Bronchial epithelial cell (primary cell): ENCODE data around the gene TBC1D10B. TPM values are rescaled to one million over a fixed set of nuclear protein-coding genes. Genes with fewer than 3 reads are reported as not detected.

Experiments
- DNase-seq: peaks from one replicate; pipeline ENCODE4 v3.0.0-alpha.2; 2010; ENCODE audit warnings: low read depth
- FAIRE-seq: peaks from 2 replicates; lab custom pipeline; 2011; peaks lifted over from hg19 to GRCh38; lab: Jason Lieb, UNC
- H3K27me3 ChIP-seq: 2 replicates; pipeline ENCODE4 v1.5.1; 2011; ENCODE audit warnings: low read length; ENCODE audit not compliant: control insufficient read depth, insufficient read depth
- H3K36me3 ChIP-seq: 2 replicates; pipeline ENCODE4 v1.5.1; 2011; ENCODE audit warnings: low read length; ENCODE audit not compliant: control insufficient read depth, insufficient read depth
- H3K4me3 ChIP-seq: 2 replicates; pipeline ENCODE4 v1.5.1; 2011; ENCODE audit warnings: mild to moderate bottlenecking, low read depth, low read length, control low read depth
- CTCF ChIP-seq: IDR thresholded peaks from 2 replicates; pipeline ENCODE4 v1.5.1; 2011; ENCODE audit warnings: mild to moderate bottlenecking, moderate library complexity, low read length, control low read depth, inconsistent platforms; ENCODE audit not compliant: insufficient read depth, severe bottlenecking
- total RNA-seq: library from RNA; depleted of rRNA; stranded (reverse); fragments of >200 nt; gene quantifications from 2 replicates; pipeline ENCODE4 v1.2.1, GENCODE V29; 2014

The TBC1D10B gene
- total RNA-seq, 1 donor from 2014 or later = 13.7 TPM

- H3K4me3 ChIP-seq = peak overlapping the region; percentile 60
Measured at GRCh38 chr16:30394592-30395154, 24.4 kb upstream of the TBC1D10B start.

GRCh38 chr16:30383521-30383920 lies 13.2 kb upstream of the TBC1D10B start:
- DNase-seq = no peak
- Histone ChIP-seq H3K27me3 (no peaks in the 10 kb centered on the region), H3K36me3 (no peaks in the 10 kb centered on the region), H3K4me3 (no peak overlapping the region)
- no peak for FAIRE-seq
- TF ChIP-seq CTCF = no peak

More at GRCh38 chr16:30394592-30395154, 24.4 kb upstream of the TBC1D10B start:
- Histone ChIP-seq H3K36me3 (peaks cover 3% of the 10 kb centered on the region), H3K27me3 (no peaks in the 10 kb centered on the region)
- FAIRE-seq (no peak), DNase-seq (no peak)
- TF ChIP-seq CTCF = no peak

GRCh38 chr16:30382111-30382881 lies 12.0 kb upstream of the TBC1D10B start, which contains the start of gene SEPTIN1:
Gene SEPTIN1, minus strand, starts transcription at chr16:30382561. Its CDS starts 19 bp downstream, at chr16:30382542.
- Histone ChIP-seq H3K27me3 (no peaks in the 10 kb centered on the region), H3K36me3 (no peaks in the 10 kb centered on the region), H3K4me3 (no peak within 1 kb of the TSS)
- FAIRE-seq = no peak
- no peak for TF ChIP-seq CTCF
- DNase-seq = no peak

GRCh38 chr16:30381291-30382041 lies 11.2 kb upstream of the TBC1D10B start:
- DNase-seq = no peak
- H3K36me3 ChIP-seq = no peaks in the 10 kb centered on the region
- H3K4me3 ChIP-seq = no peak overlapping the region
- H3K27me3 ChIP-seq = no peaks in the 10 kb centered on the region
- no peak for TF ChIP-seq CTCF
- FAIRE-seq = no peak

GRCh38 chr16:30380803-30381208 lies 10.5 kb upstream of the TBC1D10B start:
- TF ChIP-seq CTCF = no peak
- no peaks in the 10 kb centered on the region for H3K27me3 ChIP-seq
- DNase-seq = no peak
- no peak overlapping the region for H3K4me3 ChIP-seq
- no peak for FAIRE-seq
- H3K36me3 ChIP-seq = no peaks in the 10 kb centered on the region
